HFF-Myc (cell line): ENCODE results near the gene APH1A.

Source experiments
- DNase-seq: peaks from one replicate; pipeline ENCODE4 v3.0.0-alpha.2; 2011; ENCODE audit warnings: low read depth; ENCODE audit errors: extremely low read depth
- H3K4me3 ChIP-seq: replicated peaks from 2 replicates; pipeline ENCODE4 v1.5.1; 2011; ENCODE audit warnings: low read depth, mild to moderate bottlenecking, control low read depth, low read length
- CTCF ChIP-seq: IDR thresholded peaks from 2 replicates; pipeline ENCODE4 v1.5.1; 2012; ENCODE audit warnings: mild to moderate bottlenecking, low read depth, low read length, control low read depth; ENCODE audit errors: missing control alignments

The APH1A gene

GRCh38 chr1:150269451-150269850, 635 bp upstream of the APH1A start:
- H3K4me3 ChIP-seq, result peak overlapping the region; percentile 99
- DNase-seq, result no peak
- TF ChIP-seq CTCF, result no peak

- TF ChIP-seq CTCF, result no peak
- peak overlapping the region; percentile 99 for H3K4me3 ChIP-seq
- DNase-seq, result no peak
Measured at GRCh38 chr1:150268340-150268704, 494 bp downstream of the APH1A start.

- no peak for DNase-seq
- peak overlapping the region; percentile 99 for H3K4me3 ChIP-seq
- no peak for TF ChIP-seq CTCF
Measured at GRCh38 chr1:150267896-150268295, 920 bp downstream of the APH1A start.

GRCh38 chr1:150263549-150263948, 5.3 kb downstream of the APH1A start:
- no peak for DNase-seq
- no peak for TF ChIP-seq CTCF
- no peak overlapping the region for H3K4me3 ChIP-seq

- no peak for DNase-seq
- H3K4me3 ChIP-seq, result no peak overlapping the region
- TF ChIP-seq CTCF, result no peak
Measured at GRCh38 chr1:150262388-150263320, 6.2 kb downstream of the APH1A start.

- no peak overlapping the region for H3K4me3 ChIP-seq
- DNase-seq, result no peak
- TF ChIP-seq CTCF, result no peak
Measured at GRCh38 chr1:150261367-150261766, 7.4 kb downstream of the APH1A start.
